Activated CD4-positive, alpha-beta T cell treated with anti-CD3 and anti-CD28 coated beads, Interleukin-2, amount 50 U/mL, for 4 hours (primary cell): ENCODE data around the gene TNS3.

ENCODE experiments used
- DNase-seq, 2 experiments: peaks; one replicate each; pipeline ENCODE4 v3.0.0-alpha.2; 2020

Gene TNS3

DNA sequence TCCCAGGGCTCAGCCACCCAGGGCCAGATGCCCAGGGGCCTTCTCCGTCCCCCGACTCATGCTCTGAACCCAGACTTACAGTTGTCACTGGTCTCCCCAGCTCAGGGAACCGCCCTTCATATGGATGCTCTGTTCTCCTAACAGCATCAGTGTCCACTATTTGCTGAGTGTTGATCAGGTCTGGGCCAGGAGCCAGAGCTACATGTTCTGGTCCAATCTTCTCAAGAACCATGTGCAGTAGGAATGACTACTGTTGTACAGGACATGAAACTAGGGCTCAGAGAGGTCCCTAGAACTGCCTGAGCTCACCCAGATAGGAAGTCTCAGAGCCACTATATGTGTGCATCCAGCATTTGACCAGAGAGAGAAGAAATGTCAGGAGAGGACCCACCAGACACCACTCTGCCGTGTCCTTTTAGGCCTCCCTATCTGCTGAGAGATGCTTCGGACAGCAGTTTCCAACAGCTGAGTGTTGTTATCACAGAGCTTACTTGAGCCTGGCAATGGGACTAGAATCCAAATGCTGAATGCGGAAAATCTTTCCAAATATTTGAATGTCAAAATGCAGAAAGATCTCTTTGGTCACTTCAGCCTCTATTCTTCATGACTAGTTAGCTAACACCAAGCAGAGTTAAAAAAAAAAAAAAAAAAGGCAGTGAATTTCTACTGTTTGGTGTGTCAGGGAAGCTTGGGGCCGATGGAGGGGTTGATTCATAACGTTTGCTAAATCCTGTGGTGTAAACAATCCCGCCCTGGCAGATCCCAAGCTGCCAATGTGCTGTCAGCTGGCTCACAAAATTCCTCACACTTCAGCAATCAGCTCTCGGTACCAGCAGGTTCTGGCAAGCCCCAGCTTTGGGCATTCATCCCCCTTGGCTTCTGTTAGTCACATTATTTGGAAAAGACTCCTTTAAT lies 246.1 kb downstream of the TNS3 start:
- DNase-seq, result no peak

DNA sequence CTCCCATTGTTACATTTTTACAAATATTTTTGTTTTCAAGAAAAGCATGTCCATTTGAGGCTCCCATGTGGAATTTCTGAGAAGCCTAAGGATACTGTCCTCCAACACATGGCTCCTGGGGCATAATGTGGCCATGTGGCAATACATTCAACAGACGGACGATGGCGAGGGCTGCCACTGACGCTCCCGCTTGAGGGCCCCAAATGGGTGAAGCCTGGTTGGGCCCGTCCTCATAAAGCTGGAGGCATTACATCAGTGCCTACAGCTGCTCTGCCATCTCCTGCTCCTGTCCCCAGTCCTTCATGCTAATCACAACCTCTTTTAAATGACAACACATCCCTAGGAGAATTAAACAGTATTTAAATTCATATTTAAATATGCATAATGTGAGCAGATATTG lies 246.8 kb downstream of the TNS3 start:
- DNase-seq, result no peak

DNA sequence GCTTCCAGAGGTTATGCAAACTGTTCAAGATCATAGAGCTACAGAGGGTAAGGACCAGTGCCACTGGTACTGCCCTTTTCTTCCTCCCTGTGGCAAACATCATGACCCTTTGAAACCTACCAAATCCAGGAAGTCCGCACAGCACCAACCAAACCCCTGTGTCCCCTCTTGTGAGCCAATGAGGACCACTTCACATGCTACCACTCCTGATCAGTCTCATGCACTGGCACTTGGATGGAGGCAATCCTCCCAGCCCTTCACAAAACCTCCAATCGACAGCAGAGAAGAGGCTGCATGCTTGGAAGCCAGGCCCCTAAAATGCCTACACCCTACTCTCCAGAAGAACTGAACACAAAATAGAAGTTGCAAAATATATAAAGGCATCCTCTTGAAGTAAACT lies 248.0 kb downstream of the TNS3 start:
- DNase-seq, result no peak

DNA sequence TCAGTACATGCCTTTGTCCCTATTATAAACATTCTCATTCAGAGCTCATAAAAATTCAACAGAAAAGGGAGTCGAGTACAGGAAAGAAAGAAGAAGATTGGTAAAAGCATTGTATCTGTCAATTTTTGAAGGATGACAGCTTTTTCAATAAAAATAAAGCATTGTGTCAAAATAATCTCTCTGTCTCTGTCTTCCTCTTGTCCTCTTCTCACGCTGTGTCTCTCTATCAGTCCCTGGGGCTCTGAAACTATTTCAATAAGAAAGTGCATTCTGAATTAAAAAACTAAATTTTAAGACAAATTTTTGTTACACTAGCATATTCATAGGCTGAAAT lies 248.4 kb downstream of the TNS3 start:
- DNase-seq, result no peak

DNA sequence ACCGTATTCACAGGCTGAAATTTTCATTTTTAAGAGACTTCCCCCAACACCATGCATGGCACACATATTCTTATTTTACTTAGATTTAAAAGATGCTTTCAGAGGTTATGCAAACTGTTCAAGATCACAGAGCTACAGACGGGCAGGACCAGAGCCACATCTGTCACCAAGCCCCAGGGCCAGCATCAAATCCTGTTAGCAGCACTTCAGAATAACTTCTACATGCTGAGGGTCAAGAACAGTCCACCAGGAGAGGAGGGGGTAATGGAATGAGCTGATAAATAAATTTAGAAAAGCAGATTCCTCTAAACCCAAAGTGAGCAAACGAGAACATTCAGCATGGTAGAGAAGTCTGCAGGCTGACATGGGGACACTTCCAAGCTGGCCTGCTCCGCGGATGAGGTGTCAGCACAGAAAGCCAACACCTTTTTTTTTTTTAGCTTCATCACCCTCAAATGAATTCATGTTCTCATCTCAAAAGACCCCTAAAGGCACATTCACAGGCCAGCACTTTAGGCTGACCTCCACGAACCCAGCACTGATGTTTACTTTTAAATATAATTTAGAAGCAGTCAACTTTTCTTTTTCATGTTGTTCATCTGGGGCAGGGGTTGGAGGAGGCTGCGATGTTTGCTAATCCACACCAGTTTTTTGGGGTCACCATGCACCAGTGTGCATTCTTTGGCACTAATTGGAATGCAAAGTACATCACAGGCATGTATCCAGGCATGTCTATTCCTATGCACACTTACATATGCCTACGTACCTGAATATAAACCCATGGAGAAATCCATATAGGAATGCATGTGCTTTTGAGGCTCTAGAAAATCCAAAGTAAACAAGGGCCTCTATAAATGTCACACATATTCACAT lies 249.0 kb downstream of the TNS3 start:
- DNase-seq, result no peak

DNA sequence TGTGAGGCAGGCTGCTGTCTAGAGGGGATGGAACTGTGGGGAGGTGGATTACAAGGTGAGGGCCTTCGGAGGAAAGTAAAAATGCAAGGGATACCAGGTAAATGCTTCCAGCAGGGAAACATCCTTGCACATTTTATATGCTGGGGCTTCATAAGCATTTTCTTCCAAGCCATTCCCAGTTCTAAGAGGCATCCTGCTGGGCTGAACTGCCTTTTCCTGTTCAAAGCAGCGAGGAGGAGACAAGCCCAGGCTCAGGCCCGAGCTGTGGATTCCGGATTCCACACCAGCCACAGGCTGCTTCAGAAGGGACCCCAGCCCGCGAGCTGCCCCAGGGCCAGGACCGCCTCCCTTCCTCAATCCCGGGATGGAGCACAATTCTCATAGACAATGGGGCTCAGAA lies 249.7 kb downstream of the TNS3 start:
- DNase-seq, result no peak

DNA sequence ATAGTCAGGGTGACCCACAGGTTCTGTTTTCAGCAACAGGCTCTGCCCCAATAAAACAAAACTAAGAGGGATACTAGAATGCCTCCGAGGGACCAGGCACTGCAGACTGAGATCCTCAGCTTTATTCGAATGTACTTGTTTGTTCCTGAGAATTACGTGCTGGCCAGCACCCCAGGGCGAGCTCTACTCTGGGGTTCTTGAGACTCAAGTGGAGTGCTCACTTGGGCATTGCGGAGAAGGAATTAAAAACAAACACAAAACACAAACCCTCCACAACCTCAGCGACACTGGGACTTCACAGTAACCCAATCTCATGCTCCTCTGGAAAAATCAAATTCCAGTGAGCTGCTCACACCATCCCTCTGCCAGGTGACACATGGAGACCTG lies 250.7 kb downstream of the TNS3 start:
- no peak for DNase-seq

DNA sequence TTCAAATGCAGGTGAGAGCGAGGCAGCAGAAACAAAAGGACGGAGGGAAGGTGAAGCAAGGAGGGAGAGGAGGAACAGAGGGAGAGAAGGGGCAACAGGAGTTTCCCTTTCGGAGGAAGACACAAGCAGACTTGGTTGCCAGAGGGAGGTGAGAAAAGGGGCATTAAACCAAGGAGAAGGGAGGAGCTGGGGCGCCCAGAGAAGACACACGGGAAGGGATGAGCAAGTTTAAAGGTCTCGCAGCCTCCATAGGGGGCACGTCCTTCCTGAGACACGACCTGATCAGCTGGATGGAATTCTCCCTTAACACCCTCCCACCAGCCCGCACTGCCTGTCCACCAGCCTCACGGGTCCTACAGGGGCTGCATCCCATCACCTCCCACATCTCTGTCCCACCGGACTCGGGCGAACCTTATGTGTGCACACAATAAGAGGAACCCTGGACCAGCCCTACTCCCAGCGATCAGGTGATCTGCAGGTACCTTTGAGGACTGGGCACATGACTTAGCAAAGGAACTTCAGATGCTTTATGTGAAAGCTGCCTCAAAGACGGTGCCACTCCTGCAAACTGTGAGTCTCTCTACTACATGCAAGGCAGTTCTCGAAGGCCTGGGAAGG lies 251.2 kb downstream of the TNS3 start:
- DNase-seq, result no peak

DNA sequence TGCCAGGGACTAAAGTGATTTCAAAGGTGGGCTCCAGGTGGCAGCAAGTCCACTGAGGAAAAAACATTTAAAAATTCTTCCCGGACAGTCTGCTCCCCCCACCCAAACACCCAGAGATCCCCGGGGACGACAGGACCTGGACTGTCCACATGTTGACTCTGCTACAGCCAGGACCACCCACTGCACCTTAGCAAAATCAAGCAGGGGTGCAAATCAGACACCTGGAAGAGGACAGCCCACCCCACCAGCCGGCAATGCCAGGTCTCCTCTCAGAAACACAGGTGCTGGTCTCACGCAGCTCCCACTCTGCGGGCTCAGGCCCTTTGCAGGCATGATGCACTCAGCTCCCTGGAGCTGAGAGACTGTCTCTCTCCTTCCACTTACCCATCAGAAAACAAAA lies 251.9 kb downstream of the TNS3 start:
- no peak for DNase-seq

DNA sequence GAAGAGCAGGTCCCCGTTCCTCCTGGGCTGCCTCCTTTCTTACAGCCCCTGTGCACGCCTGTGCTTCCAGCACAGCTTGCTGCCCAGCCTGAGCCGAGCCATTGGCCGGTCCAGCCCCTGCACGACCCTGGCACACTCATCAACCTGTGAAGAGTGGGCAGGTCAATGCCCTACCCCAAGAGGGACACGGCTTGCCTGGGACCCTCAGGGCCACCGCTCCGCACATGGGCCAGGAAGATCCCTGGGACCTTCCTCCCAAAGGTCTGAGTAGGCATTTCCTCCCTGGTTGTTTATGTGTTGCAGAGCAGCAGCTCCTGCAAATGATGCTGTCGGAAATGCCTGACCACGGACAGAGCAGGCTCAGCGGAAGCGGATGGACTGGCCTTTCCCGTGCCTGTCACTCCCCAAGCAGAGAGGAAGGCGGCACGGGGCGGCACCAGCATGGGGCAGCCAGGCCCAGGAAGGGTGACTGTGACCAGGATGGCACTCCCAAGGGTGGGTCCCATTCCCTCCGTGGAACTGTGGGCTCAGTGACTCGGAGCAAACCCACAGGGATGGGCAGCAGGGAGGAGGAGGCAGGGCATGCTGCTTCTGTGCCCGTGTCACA lies 252.5 kb downstream of the TNS3 start:
- no peak for DNase-seq

DNA sequence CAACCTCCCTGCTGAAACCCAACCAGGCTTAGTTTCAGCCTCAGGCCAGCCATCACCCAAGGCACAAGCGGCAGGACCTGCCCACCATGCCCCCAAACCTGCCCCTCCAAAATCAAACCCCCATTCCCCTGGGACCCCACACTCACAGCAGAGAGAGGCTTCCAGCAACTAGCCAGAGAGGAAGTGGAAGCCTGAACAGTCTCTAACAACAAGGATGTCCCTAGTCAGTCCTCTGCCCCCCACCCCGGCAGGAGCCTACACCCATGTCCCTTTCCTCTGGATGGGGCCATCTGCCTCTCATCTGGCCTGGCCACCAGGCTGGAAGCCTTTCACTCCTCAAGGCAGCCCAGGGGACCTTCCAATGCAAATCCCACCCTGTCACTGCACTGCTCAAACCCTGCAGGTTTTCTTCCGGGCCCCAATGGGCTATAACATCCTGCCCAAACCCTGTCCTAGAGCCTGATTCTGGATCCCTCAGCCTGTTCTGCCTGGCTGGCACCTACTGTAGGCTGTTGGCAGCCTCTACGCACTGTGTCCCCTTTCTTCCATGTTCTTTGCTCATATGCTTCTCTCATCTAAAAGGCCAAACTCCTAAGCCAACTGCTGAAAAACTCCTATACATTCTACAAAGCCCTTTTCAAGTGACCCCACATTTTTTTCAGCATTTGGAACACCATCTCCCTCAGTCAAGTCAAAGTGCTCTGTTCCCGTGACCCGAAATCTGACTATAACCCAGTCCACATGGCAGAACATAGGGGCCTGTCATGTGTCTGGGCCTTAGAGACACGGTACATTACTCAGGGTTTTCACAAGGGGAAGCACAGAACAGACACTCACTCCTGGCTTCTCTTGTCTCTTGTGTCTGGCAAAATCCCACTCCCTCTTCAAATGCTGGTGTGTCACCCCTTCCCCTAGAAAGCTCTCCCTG lies 253.3 kb downstream of the TNS3 start:
- DNase-seq, result no peak

DNA sequence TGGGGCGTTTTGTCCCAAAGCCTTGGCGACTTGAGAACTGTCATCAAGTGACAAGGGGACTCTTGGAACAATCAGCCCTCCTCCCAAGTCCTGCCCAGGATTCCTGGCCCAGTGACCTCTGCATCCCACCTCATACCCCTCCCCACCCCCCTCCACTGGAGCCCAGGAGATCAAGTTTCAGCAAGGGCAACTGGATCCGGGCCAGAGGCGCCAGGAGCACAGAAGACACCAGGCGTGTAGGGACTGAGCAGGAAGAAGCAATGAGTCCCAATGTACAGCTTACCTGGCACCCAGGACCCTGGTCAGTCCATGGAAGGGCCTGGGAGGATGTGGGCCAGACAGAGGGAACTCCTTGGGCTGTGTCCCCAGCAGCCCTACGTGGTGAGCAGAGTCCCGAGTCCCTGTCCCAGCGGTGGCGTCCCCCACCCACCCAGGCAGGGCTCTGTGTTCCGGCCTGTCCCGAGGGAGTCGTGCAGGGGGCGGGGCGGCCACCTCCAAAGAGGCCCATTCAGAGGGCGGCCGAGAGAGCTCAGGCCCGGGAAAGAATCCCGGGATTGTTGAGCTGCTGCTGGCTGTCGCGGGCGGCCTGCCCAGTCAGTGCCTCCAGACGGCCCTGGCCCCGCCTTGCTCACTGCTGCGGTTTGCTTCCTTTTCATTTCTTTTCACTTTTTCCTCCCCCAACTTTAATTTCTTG lies 254.1 kb downstream of the TNS3 start:
- DNase-seq, result no peak

DNA sequence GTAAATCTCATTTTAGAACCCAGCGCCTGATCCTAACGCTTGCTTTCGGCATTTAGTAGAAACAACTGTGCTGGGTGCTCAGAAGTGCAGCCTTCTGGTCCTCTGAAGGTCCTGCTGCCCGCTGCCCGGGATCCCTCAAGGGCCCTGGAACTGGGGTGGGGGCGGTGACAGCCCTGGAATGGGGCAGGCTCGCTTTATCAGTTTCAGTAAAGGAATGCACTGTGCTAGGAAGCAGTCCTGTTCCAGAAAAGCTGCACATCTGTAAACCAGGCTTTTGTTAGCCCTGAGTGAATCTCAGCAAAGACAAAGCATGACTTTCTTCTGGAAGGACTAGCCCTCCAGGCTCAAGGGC lies 254.6 kb downstream of the TNS3 start:
- DNase-seq, result no peak

DNA sequence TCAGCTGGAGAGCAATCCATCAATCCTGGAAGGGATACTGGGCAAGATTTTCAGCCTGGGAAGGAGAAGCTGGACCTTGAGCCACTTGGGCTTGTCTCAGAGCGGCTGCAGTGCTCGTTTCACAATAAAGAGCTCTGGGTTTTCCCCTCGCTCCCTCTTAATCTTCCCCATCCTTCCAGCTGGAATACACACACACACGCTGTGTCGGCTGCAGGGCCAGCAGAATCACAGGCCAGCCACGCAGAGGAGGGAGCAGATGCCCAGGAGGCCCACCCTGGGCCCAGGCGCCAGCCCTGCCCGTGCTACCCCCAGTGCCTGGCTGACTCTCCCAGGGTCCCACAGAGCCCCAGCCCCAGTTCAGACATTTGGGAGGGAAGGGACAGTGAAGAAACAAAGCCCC lies 255.1 kb downstream of the TNS3 start:
- DNase-seq, result no peak

DNA sequence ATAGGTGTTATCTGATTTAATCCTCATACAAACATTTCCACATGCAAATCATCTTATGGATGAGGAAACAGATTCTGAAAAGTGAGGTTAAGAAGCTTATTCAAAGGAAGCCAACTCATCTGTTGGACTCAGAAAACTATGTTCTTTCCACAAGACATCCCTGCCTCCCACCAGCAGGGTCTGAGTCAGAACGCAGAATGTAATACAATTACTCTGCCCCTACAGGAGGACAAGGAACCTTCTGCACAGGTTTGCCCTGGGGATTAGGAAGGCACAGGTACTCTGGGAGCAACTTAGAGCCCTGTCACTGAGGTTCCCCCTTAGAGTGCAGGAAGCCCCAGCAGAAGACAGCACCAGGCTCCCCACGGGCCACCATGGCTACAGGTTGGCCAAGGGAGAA lies 255.7 kb downstream of the TNS3 start:
- no peak for DNase-seq

DNA sequence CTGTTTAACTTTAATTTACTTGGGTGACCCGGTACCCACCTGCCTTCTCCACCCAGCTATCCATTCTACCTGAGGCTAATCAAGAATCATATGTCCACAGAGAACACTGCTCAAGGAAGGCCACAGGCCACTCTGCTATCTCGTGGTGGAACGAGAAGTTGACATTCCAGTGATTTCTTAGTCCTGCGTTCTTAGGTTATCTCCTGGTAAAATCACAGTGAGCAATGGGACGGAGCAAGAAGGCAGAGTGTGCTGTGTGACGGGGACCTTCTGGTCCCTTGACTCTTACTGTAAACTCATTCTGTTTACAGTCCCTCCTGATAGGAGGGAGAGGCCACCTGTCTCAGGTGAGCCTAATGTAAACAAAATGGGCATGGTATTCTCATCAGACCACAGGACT lies 256.6 kb downstream of the TNS3 start:
- no peak for DNase-seq

DNA sequence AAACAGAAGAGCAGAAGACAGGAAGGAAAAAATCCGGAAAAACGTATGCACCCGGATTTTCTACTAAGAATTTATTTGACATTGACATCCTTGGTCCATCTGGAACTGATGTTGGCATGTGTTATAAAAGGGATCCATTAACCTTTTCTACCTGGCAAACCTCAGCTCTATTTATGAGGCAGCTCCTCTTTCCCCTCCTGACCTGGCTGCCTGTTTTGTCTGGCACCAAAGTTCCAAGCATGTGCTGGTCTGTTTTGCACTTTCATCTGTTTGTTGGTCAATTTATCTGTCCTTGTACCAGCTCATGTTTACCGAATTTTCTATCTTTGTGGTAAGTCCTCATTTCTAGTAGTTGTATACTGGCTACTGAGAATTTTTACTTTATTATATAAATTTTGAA lies 258.0 kb downstream of the TNS3 start:
- DNase-seq, result no peak

DNA sequence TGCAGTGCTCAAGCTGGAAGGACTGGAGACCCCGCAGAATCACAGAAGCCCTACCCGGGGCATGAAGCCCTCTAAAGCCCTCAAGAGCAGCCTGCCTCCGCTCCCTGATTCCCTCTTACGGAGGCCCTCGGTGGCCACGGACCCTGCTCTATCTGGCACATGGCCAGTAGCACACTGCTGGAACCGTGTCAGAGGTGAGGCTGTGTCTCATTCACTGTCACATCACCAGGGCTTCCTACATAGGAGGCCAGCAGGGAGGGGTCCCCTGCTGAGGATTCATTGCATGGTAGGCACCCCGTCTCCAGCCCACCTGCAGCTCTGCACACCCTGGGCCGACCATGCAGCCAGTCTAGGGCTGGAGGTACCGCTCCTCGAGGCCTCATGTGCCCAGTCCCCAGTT lies 259.2 kb downstream of the TNS3 start:
- DNase-seq, result no peak

DNA sequence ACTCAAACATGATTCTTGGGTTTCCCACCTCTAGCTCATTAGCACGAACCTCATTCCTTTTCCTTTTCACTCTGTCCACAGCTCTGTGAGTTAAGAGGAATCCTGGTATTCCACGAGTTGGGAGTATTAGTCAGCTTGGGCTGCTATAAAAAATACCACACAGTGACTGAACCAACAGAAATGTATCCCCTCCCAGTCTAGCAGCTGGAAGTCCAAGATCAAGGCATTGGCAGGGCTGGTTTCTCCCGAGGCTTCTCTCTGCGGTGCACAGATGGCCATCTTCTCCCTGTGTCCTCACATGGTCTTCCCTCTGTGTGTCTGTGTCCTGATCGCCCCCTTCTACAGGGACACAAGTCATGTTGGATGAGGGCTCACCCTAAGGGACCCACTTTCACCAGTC lies 261.6 kb downstream of the TNS3 start:
- DNase-seq, result no peak

DNA sequence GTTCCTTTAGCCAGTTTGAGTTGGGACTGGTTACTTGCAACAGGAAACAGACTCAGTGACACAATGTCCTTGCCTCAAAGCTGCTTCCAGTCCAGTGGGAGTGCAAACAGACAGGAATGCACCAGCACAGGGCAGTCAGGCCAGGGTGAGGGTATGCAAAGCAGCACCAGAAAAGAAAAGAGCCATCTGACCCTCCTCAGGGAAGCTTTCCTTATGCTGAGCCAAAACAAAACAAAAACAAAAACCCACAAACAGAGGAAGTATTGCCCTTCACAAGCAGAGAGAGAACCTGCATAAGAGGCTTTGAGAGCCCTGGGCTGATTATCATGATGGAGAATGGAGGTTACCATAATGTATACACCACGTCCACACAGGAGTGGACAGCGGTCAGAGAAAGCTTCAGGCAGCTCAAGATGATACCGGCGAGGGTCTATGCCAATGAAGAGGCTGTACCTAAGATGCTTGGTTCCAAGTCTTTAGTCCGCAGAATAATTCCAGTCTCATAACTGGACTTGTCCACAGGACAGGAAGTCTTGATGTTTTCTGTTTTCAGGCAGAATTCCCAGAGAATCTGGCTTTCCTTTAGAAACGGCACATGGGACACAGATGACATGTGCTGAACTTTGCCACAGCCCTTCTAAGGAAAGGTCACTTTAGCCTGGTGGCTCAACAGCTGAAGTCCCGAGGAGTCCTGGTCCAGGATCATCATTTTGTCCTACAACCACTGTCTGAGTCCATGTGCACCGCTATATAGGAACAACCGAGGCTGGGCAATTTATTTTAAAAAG lies 263.3 kb downstream of the TNS3 start:
- DNase-seq, result no peak

DNA sequence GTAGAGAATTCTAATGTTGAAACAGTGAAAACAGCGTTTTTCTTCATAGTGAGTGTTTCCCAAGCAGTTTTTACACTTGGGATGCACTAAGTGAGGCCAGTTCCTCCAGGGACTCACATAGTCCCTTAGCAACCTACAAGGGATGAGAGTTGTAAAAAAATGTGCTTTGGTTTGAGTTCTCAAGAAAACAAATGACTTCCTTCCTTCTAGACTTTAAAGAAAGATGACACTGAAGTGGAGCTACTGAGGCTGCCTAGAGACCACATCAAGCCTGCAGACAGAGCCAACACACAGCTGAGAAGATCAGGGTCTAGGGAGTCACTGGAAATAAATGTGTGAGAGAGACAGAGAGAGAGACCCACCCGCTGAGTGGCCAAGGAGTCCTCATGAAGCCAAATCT lies 264.4 kb downstream of the TNS3 start:
- no peak for DNase-seq
